ENCODE results near the gene PDZRN3. TPM values are rescaled to one million over a fixed set of nuclear protein-coding genes. Genes with fewer than 3 reads are reported as not detected.

The PDZRN3 gene
- total and polyA plus RNA-seq, 2 of the 13 experiments (the other 11 are each of a cell fraction or from before 2014, with no cell fraction given) = not detected

DNA sequence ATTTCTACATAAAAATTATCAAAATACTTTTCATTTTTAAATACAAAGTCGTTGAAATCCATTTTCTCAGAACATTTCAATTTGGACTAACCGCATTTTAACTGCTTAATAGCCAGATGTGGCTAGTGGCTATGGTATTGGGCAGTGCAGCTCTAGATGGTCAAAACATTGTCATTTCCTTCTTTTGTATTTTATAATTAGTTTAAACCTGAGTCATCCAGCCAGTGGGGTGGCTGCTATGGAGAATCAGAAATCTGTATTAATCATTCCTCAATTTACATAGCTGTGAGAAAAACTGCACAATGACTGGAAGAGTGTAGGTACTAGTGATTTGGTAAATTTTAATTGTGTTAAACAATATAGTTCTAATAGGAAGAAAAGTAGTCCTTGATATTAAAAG, 245.3 kb downstream of the PDZRN3 start:
- in situ Hi-C loops (cut with HindIII; ENCODE audit: extremely low pct_ligation_motif_present, low pct_unique_long_range_greater_than_20kb) = no loop called here
- Histone ChIP-seq H3K4me1 (ENCODE audit: insufficient read depth, low read length) (no peaks in the 10 kb centered on the region), H3K9me3 (ENCODE audit: low read length) (no peaks in the 10 kb centered on the region; the same call in 1 of the 2 replicates), H3K9ac (ENCODE audit: insufficient read depth, low read depth, low read length) (no peak overlapping the region), H3K27me3 (ENCODE audit: control insufficient read depth in 1 of 2, insufficient read depth in 2 of 2, low read length in 2 of 2) (no peaks in the 10 kb centered on the region), H3K36me3 (replicated peaks in 1 of 2; ENCODE audit: control insufficient read depth in 1 of 2, insufficient read depth in 2 of 2, low read length in 2 of 2) (no peaks in the 10 kb centered on the region), H4K20me1 (ENCODE audit: insufficient read depth, low read length) (no peaks in the 10 kb centered on the region), H3K4me2 (ENCODE audit: low read depth, low read length) (no peak overlapping the region), H3K27ac (ENCODE audit: extremely low read length, insufficient read depth, low read length) (no peak overlapping the region), H2AFZ (ENCODE audit: low read length) (no peak overlapping the region), H3K4me3 (replicated peaks in 1 of 3; ENCODE audit: insufficient read depth in 1 of 3, low read depth in 2 of 3, low read length in 3 of 3) (no peak overlapping the region), H3K79me2 (ENCODE audit: insufficient read depth, low read length) (no peaks in the 10 kb centered on the region)
- ChIA-PET CTCF (ENCODE audit: low intra/inter-chr PET ratio, low total read pairs) (no interaction called here), POLR2A (no interaction called here)
- WGBS (ENCODE audit: low lambda C conversion rate) = 35% methylated on average over 2 of the region's 2 CpGs
- DNase-seq (ENCODE audit: low spot score) (no peak), FAIRE-seq (no peak), ATAC-seq (no peak)
- intact Hi-C loops (cut with micrococcal nuclease; ENCODE audit: unreplicated experiment) = no loop called here
- no TSS peak for BruUV-seq (replicated peaks)
- TF ChIP-seq, protein P1, sequence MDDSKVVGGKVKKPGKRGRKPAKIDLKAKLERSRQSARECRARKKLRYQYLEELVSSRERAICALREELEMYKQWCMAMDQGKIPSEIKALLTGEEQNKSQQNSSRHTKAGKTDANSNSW (CRISPR knock-in tag; IDR thresholded peaks at IDR 0.05; ENCODE audit: borderline replicate concordance) = no peak
- TF ChIP-seq ZNF234 (CRISPR knock-in tag; conservative IDR thresholded peaks at IDR 0.05) (no peak), CAMTA2 (CRISPR knock-in tag; IDR thresholded peaks at IDR 0.05; ENCODE audit: borderline replicate concordance) (no peak), RELA (CRISPR knock-in tag; IDR thresholded peaks at IDR 0.05) (no peak), ZSCAN20 (CRISPR knock-in tag; IDR thresholded peaks at IDR 0.05; ENCODE audit: borderline replicate concordance) (no peak), FOSL2 (CRISPR knock-in tag; IDR thresholded peaks at IDR 0.05) (no peak), CHD4 (IDR thresholded peaks at IDR 0.05; ENCODE audit: borderline replicate concordance, low read length) (no peak), JUNB (CRISPR knock-in tag; IDR thresholded peaks at IDR 0.05; ENCODE audit: borderline replicate concordance) (no peak), NR3C1 (CRISPR knock-in tag; IDR thresholded peaks at IDR 0.05) (no peak), ZNF317 (CRISPR knock-in tag; IDR thresholded peaks at IDR 0.05) (no peak), HES4 (CRISPR knock-in tag; IDR thresholded peaks at IDR 0.05; ENCODE audit: borderline replicate concordance) (no peak), NFYC (CRISPR knock-in tag; IDR thresholded peaks at IDR 0.05) (no peak), NCOR1 (IDR thresholded peaks at IDR 0.05; ENCODE audit: borderline replicate concordance, low read length) (no peak), ZNF781 (CRISPR knock-in tag; IDR thresholded peaks at IDR 0.05; ENCODE audit: borderline replicate concordance, not compliant biosample characterization) (no peak), AGO2 (optimal IDR thresholded peaks at IDR 0.05; ENCODE audit: low read depth, low read length) (no peak), RBM22 (optimal IDR thresholded peaks at IDR 0.05; ENCODE audit: low read length) (no peak), ZNF501 (CRISPR knock-in tag; IDR thresholded peaks at IDR 0.05) (no peak), ZNF546 (CRISPR knock-in tag; conservative IDR thresholded peaks at IDR 0.05) (no peak)
- TF ChIP-seq, protein P2, sequence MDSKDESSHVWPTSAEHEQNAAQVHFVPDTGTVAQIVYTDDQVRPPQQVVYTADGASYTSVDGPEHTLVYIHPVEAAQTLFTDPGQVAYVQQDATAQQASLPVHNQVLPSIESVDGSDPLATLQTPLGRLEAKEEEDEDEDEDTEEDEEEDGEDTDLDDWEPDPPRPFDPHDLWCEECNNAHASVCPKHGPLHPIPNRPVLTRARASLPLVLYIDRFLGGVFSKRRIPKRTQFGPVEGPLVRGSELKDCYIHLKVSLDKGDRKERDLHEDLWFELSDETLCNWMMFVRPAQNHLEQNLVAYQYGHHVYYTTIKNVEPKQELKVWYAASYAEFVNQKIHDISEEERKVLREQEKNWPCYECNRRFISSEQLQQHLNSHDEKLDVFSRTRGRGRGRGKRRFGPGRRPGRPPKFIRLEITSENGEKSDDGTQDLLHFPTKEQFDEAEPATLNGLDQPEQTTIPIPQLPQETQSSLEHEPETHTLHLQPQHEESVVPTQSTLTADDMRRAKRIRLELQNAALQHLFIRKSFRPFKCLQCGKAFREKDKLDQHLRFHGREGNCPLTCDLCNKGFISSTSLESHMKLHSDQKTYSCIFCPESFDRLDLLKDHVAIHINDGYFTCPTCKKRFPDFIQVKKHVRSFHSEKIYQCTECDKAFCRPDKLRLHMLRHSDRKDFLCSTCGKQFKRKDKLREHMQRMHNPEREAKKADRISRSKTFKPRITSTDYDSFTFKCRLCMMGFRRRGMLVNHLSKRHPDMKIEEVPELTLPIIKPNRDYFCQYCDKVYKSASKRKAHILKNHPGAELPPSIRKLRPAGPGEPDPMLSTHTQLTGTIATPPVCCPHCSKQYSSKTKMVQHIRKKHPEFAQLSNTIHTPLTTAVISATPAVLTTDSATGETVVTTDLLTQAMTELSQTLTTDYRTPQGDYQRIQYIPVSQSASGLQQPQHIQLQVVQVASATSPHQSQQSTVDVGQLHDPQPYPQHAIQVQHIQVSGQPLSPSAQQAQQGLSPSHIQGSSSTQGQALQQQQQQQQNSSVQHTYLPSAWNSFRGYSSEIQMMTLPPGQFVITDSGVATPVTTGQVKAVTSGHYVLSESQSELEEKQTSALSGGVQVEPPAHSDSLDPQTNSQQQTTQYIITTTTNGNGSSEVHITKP (CRISPR knock-in tag; IDR thresholded peaks at IDR 0.05; ENCODE audit: low read depth) = no peak

Measured in HepG2 (cell line).